HG03025 (cell line): ENCODE measurements around the gene GRM7.

ENCODE experiments used
- ATAC-seq: cut with Tn5 transposase; IDR thresholded peaks from one replicate; pipeline ENCODE4 v1.9.1; 2021; ENCODE audit warnings: mild to moderate bottlenecking, moderate library complexity; ENCODE audit not compliant: unreplicated experiment, low FRiP score

GRM7 gene

GRCh38 chr3:6965881-6966280 lies 105.0 kb downstream of the GRM7 start:
- ATAC-seq = no peak

- no peak for ATAC-seq
These were observed 111.0 kb downstream of the GRM7 start for GRCh38 chr3:6971933-6972332.

DNA sequence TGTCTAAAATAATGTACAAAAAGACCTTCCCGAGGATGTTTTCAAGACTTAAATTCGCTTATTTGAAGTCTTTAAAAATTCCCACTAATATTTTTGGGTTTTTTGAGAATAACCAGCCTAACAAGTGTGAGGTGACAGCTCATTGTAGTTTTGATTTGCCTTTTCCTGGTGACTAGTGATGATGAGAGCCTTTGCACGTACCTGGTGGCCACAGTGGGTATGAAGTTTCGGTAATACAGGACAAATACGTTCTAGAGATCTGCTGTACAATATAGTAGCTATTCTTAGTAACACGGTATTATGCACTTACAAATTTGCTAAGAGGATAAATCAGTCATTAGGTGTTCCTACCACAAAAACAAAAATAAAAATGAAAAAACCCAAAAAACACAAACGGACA lies 124.9 kb downstream of the GRM7 start:
- no peak for ATAC-seq

- ATAC-seq = no peak
These were observed 128.8 kb downstream of the GRM7 start for GRCh38 chr3:6989608-6990291.

GRCh38 chr3:6994081-6994668 lies 133.3 kb downstream of the GRM7 start:
- ATAC-seq = no peak

DNA sequence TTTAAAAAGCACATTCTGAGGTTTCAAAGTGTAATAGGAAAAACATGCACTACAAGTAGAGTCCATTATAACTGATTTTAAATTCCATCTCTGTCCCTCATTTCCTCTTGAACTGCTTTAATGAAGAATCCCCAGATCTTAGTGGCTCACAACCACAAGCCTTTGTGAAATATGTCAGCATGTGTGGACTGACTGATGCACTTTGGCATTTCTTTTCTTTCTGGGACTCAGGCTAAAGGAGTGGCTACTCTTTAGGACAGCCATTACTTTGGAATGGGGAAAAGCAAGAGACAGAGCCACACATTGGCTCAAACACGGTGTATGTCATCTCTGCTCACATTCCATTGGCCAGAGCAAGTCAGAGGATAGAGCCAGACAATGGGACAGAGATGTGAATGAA lies 139.6 kb downstream of the GRM7 start:
- ATAC-seq = no peak

GRCh38 chr3:7001370-7001769 lies 140.5 kb downstream of the GRM7 start:
- no peak for ATAC-seq

GRCh38 chr3:7015683-7016440 lies 154.9 kb downstream of the GRM7 start:
- no peak for ATAC-seq

- ATAC-seq = no peak
These were observed 164.8 kb downstream of the GRM7 start for GRCh38 chr3:7025581-7026300.

GRCh38 chr3:7029562-7029961 lies 168.6 kb downstream of the GRM7 start:
- no peak for ATAC-seq

GRCh38 chr3:7038394-7038793 lies 177.5 kb downstream of the GRM7 start:
- ATAC-seq = no peak

DNA sequence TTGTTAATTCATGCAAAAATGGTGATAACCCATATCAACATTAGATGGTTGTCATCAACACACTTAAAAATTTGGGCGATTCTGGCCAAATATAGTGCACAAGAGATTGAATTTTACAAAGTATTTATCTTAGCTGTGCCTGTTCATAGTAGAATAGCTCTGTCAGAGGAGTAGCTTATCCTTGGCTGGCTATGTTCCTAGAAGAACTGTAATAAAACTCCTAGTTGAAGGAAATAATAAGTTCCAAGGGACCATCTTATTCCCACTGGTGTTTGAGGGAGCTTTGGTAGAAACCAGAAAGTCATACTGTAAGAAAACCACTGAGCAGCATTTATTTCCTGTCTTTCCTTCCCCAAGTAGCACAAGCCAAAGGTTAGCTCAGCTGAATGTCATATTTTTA lies 201.8 kb downstream of the GRM7 start:
- no peak for ATAC-seq

GRCh38 chr3:7070461-7070860 lies 209.5 kb downstream of the GRM7 start:
- ATAC-seq = no peak

DNA sequence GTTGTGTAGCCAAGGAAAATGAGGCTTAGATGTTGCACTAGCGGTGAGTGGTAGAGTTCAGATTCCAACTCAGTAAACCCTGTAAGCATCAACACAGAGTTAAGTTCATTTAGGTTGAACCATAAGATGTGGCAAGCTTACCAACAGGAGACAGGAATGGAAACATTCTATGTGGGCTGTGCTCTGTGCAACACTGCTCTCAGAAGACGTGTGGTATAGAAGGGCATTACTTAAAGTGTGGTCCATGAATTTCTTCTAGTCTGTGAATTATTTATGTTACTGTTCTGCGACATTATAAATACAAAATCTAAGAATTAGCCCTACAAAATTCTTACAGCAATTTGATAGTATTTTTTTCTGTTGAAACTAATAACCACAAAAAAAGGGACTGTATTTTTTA lies 213.3 kb downstream of the GRM7 start:
- no peak for ATAC-seq

- ATAC-seq = no peak
These were observed 214.2 kb downstream of the GRM7 start for GRCh38 chr3:7075117-7075516.

- ATAC-seq = no peak
These were observed 215.0 kb downstream of the GRM7 start for GRCh38 chr3:7075901-7076300.

DNA sequence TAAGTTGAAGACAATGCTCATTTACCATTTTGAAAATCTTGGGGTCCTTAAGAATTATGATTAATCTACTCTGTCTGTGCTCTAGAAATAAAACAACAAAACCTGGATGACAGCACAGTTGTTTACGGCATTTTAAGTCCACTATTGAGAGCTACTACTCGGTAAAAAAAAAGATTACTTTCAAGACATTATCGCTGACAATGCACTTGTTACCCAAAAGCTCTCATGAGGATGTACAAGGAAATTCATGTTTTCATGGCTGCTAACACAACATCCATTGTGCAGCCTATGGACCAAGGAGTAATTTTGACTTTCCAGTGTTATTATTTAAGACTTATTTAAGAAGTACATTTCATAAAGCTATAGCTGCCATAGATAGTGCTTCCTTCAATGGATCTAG lies 221.3 kb downstream of the GRM7 start:
- ATAC-seq = no peak

DNA sequence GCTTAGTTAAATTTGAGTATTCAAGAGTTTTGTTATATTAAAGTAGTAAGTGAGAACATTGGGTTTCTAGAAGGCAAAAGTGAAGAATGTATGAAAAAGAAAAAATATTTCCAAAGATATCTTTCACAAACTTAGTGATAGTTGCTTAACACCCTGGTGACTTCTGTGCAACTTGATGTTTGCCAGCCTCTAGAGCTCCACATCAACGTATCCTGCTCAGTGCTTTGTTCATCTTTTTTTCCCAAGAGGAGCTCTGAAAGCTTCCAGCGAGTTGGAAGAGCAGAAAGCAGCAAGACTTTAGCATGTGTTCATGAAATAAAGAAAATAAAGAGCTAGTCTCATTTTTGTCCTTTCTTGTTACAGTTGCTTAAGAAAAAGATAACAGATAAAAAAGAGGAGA lies 225.5 kb downstream of the GRM7 start:
- ATAC-seq = no peak

DNA sequence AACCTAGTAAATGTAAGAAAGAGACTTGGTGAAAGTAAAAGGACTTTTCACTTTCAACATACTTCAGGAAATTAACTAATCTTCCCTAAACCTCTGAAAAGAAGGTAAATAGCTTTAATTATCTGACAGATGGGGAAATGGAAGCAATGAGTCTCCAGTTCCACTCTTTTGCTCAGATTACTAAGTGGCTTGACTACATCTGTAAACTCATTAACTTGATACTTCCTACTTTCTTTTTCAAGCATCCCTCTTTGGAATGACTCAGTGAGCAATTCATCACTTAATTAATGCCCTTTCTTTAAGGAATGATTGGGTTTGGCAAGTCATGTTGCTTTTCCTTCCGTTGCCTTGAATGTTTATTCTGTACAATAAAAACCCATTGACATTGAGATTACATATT lies 234.2 kb downstream of the GRM7 start:
- no peak for ATAC-seq

GRCh38 chr3:7100136-7100535 lies 239.2 kb downstream of the GRM7 start:
- no peak for ATAC-seq

GRCh38 chr3:7106635-7107034 lies 245.7 kb downstream of the GRM7 start:
- ATAC-seq = no peak
